Measurements from ENCODE around the gene WASF2.

DNA sequence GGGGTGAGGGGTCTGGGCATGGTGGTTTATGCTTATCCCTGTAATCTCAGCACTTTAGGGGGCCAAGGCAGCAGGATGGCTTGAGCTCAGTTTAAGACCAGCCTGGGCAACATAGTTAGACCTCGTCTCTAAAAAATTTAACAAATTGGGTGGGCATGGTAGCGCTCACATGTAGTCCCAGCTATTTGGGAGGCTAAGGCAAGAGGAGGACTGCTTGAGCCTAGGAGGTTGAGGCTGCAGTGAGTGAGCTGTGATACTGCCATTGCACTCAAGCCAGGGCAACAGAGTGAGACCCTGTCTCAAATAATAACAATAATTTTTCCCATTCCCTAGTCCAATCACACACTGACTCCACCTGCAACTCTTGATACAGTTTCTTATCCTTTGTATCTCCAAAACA is 6.3 kb downstream of the WASF2 start:
- TF ChIP-seq POLR2AphosphoS5 (IDR thresholded peaks at IDR 0.05; ENCODE audit: borderline replicate concordance, low read depth, low read length) (no peak), EZH2 (IDR thresholded peaks at IDR 0.05) (no peak)

Measured in SK-N-MC (cell line).